HCT116 (cell line): ENCODE results near the gene INF2. TPM values are rescaled to one million over a fixed set of nuclear protein-coding genes. Genes with fewer than 3 reads are reported as not detected.

Source experiments
- ATAC-seq: fragments of 200-7000 bp; cut with Tn5 transposase; 2 replicates; pipeline ENCODE4 v1.9.1; 2020; ENCODE audit warnings: mild to moderate bottlenecking, moderate library complexity
- BruUV-seq: library from RNA; stranded (reverse); fragments of 400-500 nt; replicated peaks from 2 replicates; lab custom pipeline; 2021; lab: Mats Ljungman, UMichigan
- CTCF ChIA-PET: fragments of 300-600 bp; sonication (Branson Sonifier 250); formaldehyde crosslinking; loops from one replicate; lab custom pipeline; 2021; ENCODE audit warnings: antibody characterized with exemption; lab: Charles Lee
- POLR2A ChIA-PET: fragments of 300-600, 350-600 bp; sonication (Branson Sonifier 250); formaldehyde crosslinking; loops from one replicate; lab custom pipeline; 2021; ENCODE audit warnings: antibody characterized with exemption; lab: Charles Lee
- RAD21 ChIA-PET, 2 experiments: fragments of 300-600 bp; sonication (Branson Sonifier 250); formaldehyde crosslinking; loops; one replicate each; lab custom pipeline; 2023; ENCODE audit warnings: low total read pairs in 2 of 2; ENCODE audit not compliant: uncharacterized antibody in 2 of 2, unreplicated experiment in 2 of 2, low non-redundant PET in 1 of 2; lab: Charles Lee
- DNase-seq: peaks from one replicate; pipeline ENCODE4 v3.0.0-alpha.2; 2010; ENCODE audit warnings: low read depth, low spot score
- H2AFZ ChIP-seq: fragments of 200-600 bp; shearing (Covaris generic), sonication (generic); 2 replicates; pipeline ENCODE4 v1.6.1; 2017; ENCODE audit warnings: low read depth, mixed run types, mixed read lengths, antibody characterized with exemption, low read length; ENCODE audit not compliant: poor library complexity, severe bottlenecking
- H3K27ac ChIP-seq: 2 replicates; pipeline ENCODE4 v1.5.1; 2012; ENCODE audit warnings: low read depth, low read length
- H3K27me3 ChIP-seq: fragments of 200-600 bp; sonication (generic); 2 replicates; pipeline ENCODE4 v1.6.1; 2016; ENCODE audit warnings: mixed run types, low read length, mixed read lengths; ENCODE audit not compliant: insufficient read depth
- H3K36me3 ChIP-seq, 2 experiments: fragments of 200-500 bp in 1 of 2; fragments of 200-600 bp in 1 of 2; sonication (Bioruptor generic) in 1 of 2; sonication (generic) in 1 of 2; 2 replicates each; pipeline versions ENCODE4 v1.5.1 to v1.6.1; 2014 to 2016; ENCODE audit warnings: low read length in 2 of 2, inconsistent platforms in 1 of 2, mixed read lengths in 1 of 2, mixed run types in 1 of 2; ENCODE audit not compliant: insufficient read depth in 2 of 2, control insufficient read depth in 1 of 2
- H3K4me1 ChIP-seq, 2 experiments: fragments of 200-600 bp in 1 of 2; sonication (generic) in 1 of 2; 2 replicates each; pipeline versions ENCODE4 v1.5.1 to v1.6.1; 2012 to 2017; ENCODE audit warnings: low read length in 2 of 2, inconsistent platforms in 1 of 2, mild to moderate bottlenecking in 1 of 2, mixed read lengths in 1 of 2, mixed run types in 1 of 2, moderate library complexity in 1 of 2; ENCODE audit not compliant: insufficient read depth in 2 of 2, control insufficient read depth in 1 of 2
- H3K4me2 ChIP-seq: fragments of 200-600 bp; sonication (generic); 2 replicates; pipeline ENCODE4 v1.6.1; 2017; ENCODE audit warnings: mixed run types, low read length, mixed read lengths
- H3K4me3 ChIP-seq, 2 experiments: fragments of 200-600 bp in 1 of 2; sonication (generic) in 1 of 2; replicated peaks in 1 of 2; 2 replicates each; pipeline ENCODE4 v1.5.1; 2011 to 2016; ENCODE audit warnings: low read length in 2 of 2, control low read depth in 1 of 2, low read depth in 1 of 2, mild to moderate bottlenecking in 1 of 2, mixed read lengths in 1 of 2, mixed run types in 1 of 2
- H3K79me2 ChIP-seq: fragments of 200-600 bp; sonication (generic); 2 replicates; pipeline ENCODE4 v1.6.1; 2017; ENCODE audit warnings: mild to moderate bottlenecking, mixed run types, low read length, moderate library complexity, mixed read lengths; ENCODE audit not compliant: insufficient read depth
- H3K9ac ChIP-seq: fragments of 200-600 bp; sonication (generic); 2 replicates; pipeline ENCODE4 v1.6.1; 2016; ENCODE audit warnings: low read length, mixed read lengths
- H3K9me2 ChIP-seq: fragments of 200-600 bp; sonication (generic), shearing (Covaris generic); 2 replicates; pipeline ENCODE4 v1.6.1; 2017; ENCODE audit warnings: mixed run types, mild to moderate bottlenecking, moderate library complexity; ENCODE audit not compliant: insufficient read depth
- H3K9me3 ChIP-seq, 2 experiments: fragments of 200-500 bp in 1 of 2; fragments of 200-600 bp in 1 of 2; sonication (Bioruptor generic) in 1 of 2; sonication (generic) in 1 of 2; 2 replicates each; pipeline ENCODE4 v1.6.1; 2014 to 2017; ENCODE audit warnings: low read length in 2 of 2, mixed read lengths in 2 of 2, inconsistent platforms in 1 of 2, low read depth in 1 of 2, mild to moderate bottlenecking in 1 of 2, mixed run types in 1 of 2, moderate library complexity in 1 of 2; ENCODE audit not compliant: control insufficient read depth in 1 of 2, insufficient read depth in 1 of 2
- H4K20me1 ChIP-seq: fragments of 200-600 bp; sonication (generic), shearing (Covaris generic); 2 replicates; pipeline ENCODE4 v1.6.1; 2017; ENCODE audit warnings: mixed run types, mild to moderate bottlenecking, moderate library complexity; ENCODE audit not compliant: insufficient read depth
- ATF3 ChIP-seq: IDR thresholded peaks from 2 replicates; pipeline ENCODE4 v1.6.1; 2012
- CBX3 ChIP-seq: IDR thresholded peaks from 2 replicates; pipeline ENCODE4 v1.6.1; 2012; ENCODE audit warnings: low read depth
- CEBPB ChIP-seq: IDR thresholded peaks from 2 replicates; pipeline ENCODE4 v1.6.1; 2012; ENCODE audit warnings: low read depth
- CTCF ChIP-seq, 3 experiments: fragments of 200-600 bp in 1 of 3; sonication (generic) in 1 of 3; IDR thresholded peaks in 2 of 3; conservative IDR thresholded peaks in 1 of 3; 2 replicates each; pipeline ENCODE4 v1.5.1; 2012 to 2017; ENCODE audit warnings: low read depth in 2 of 3, low read length in 2 of 3, antibody characterized with exemption in 1 of 3, borderline replicate concordance in 1 of 3, control low read depth in 1 of 3, mild to moderate bottlenecking in 1 of 3, mixed read lengths in 1 of 3, mixed run types in 1 of 3, moderate library complexity in 1 of 3; ENCODE audit not compliant: insufficient read depth in 1 of 3
- ELF1 ChIP-seq: IDR thresholded peaks from 2 replicates; pipeline ENCODE4 v1.6.1; 2012; ENCODE audit warnings: low read depth, borderline replicate concordance
- EZH2phosphoT487 ChIP-seq: fragments of 200-600 bp; IDR thresholded peaks from 2 replicates; pipeline ENCODE4 v1.6.1; 2018; ENCODE audit warnings: antibody characterized with exemption, borderline replicate concordance
- FOSL1 ChIP-seq: IDR thresholded peaks from 2 replicates; pipeline ENCODE4 v1.6.1; 2012; ENCODE audit warnings: low read depth
- JUND ChIP-seq: IDR thresholded peaks from 2 replicates; pipeline ENCODE4 v1.6.1; 2012
- MAX ChIP-seq: IDR thresholded peaks from 2 replicates; pipeline ENCODE4 v1.6.1; 2012
- POLR2A ChIP-seq: IDR thresholded peaks from 2 replicates; pipeline ENCODE4 v1.7.0; 2011; ENCODE audit warnings: borderline replicate concordance; ENCODE audit not compliant: insufficient read depth, insufficient read length; ENCODE audit errors: extremely low read depth
- POLR2AphosphoS5 ChIP-seq: IDR thresholded peaks from 2 replicates; pipeline ENCODE4 v1.6.1; 2011; ENCODE audit warnings: mild to moderate bottlenecking, low read depth, low read length, moderate library complexity
- RAD21 ChIP-seq: IDR thresholded peaks from 2 replicates; pipeline ENCODE4 v1.6.1; 2012; ENCODE audit warnings: low read depth, mild to moderate bottlenecking
- REST ChIP-seq: IDR thresholded peaks from 2 replicates; pipeline ENCODE4 v1.6.1; 2012; ENCODE audit warnings: low read depth
- SRF ChIP-seq: IDR thresholded peaks from 2 replicates; pipeline ENCODE4 v1.6.1; 2012; ENCODE audit warnings: low read depth
- TCF7L2 ChIP-seq: IDR thresholded peaks from 2 replicates; pipeline ENCODE4 v1.7.0; 2011; ENCODE audit warnings: borderline replicate concordance, inconsistent platforms; ENCODE audit not compliant: insufficient read depth, insufficient read length; ENCODE audit errors: extremely low read depth
- YY1 ChIP-seq: IDR thresholded peaks from 2 replicates; pipeline ENCODE4 v1.6.1; 2011; ENCODE audit warnings: low read length, low read depth, moderate library complexity, mild to moderate bottlenecking; ENCODE audit not compliant: insufficient replicate concordance; ENCODE audit errors: extremely low read depth
- ZBTB33 ChIP-seq: IDR thresholded peaks from 2 replicates; pipeline ENCODE4 v1.6.1; 2011; ENCODE audit warnings: mild to moderate bottlenecking, low read length, moderate library complexity; ENCODE audit not compliant: insufficient replicate concordance; ENCODE audit errors: extremely low read depth
- ZFX ChIP-seq: fragments of 450-650 bp; IDR thresholded peaks from 2 replicates; pipeline ENCODE4 v1.6.1; 2017
- ZNF274 ChIP-seq: fragments of 200-500 bp; sonication (Bioruptor generic); IDR thresholded peaks from 2 replicates; pipeline ENCODE4 v1.6.1; 2014; ENCODE audit warnings: mild to moderate bottlenecking, low read depth, low read length, inconsistent platforms
- intact Hi-C: fragments of 100-400 bp; cut with micrococcal nuclease; formaldehyde crosslinking; loops from 2 replicates; pipeline ENCODE4 v1.10.0; 2022
- total RNA-seq: library from RNA; stranded (reverse); gene quantifications from one replicate; pipeline ENCODE4 v1.2.1, GENCODE V29; 2021; ENCODE audit not compliant: unreplicated experiment

The INF2 gene
- total RNA-seq, 1 experiment from 2014 or later: 95.8 TPM

GRCh38 chr14:104660597-104660996, 28.8 kb upstream of the INF2 start:
- H3K9me2 ChIP-seq: no peaks in the 10 kb centered on the region
- 0 out of 4 replicates have a peak, but pooled peaks cover 0 to 5% of the 10 kb centered on the region in 2 experiments for H3K9me3 ChIP-seq
- POLR2A ChIA-PET: no interaction called here
- H2AFZ ChIP-seq: no peak overlapping the region
- CTCF ChIA-PET: no interaction called here
- no peaks in the 10 kb centered on the region for H4K20me1 ChIP-seq
- intact Hi-C loops: no loop called here
- no peak overlapping the region for H3K27ac ChIP-seq
- TF ChIP-seq TCF7L2: no peak
- TF ChIP-seq POLR2A: no peak
- TF ChIP-seq ELF1: no peak
- no peak for TF ChIP-seq RAD21
- no peak for TF ChIP-seq REST
- TF ChIP-seq CTCF (IDR thresholded peaks at IDR 0.05 in 2 of 3, conservative IDR thresholded peaks at IDR 0.05 in 1 of 3; ENCODE audit: borderline replicate concordance in 1 of 3, insufficient read depth in 1 of 3, low read depth in 2 of 3, low read length in 2 of 3): no peak
- no peak for TF ChIP-seq CBX3
- no peak for TF ChIP-seq EZH2phosphoT487
- no peak for TF ChIP-seq YY1
- TF ChIP-seq JUND: no peak
- TF ChIP-seq CEBPB: no peak
- no peak for TF ChIP-seq FOSL1
- TF ChIP-seq ZBTB33: no peak
- TF ChIP-seq MAX: no peak
- no peak for TF ChIP-seq ZNF274
- TF ChIP-seq POLR2AphosphoS5: no peak
- no peak for TF ChIP-seq ATF3
- no peak for TF ChIP-seq SRF
- no peak for TF ChIP-seq ZFX
- RAD21 ChIA-PET: no interaction called here
- H3K4me2 ChIP-seq: no peak overlapping the region
- H3K36me3 ChIP-seq: no peaks in the 10 kb centered on the region
- DNase-seq (no peak), ATAC-seq (no peak)
- peaks cover 6 to 7% of the 10 kb centered on the region in 2 experiments for H3K4me1 ChIP-seq
- no peaks in the 10 kb centered on the region for H3K79me2 ChIP-seq
- no TSS peak for BruUV-seq
- no peaks in the 10 kb centered on the region for H3K27me3 ChIP-seq
- H3K9ac ChIP-seq: no peak overlapping the region
- no peak overlapping the region for H3K4me3 ChIP-seq
